SK-N-MC (cell line): ENCODE data around the gene RIMBP2.

Source experiments
- DNase-seq: peaks from one replicate; pipeline ENCODE4 v3.0.0-alpha.2; 2011; ENCODE audit warnings: low read depth, low spot score
- H3K27ac ChIP-seq: fragments of 200-600 bp; sonication (generic); 2 replicates; pipeline ENCODE4 v1.5.1; 2016; ENCODE audit warnings: mixed run types
- H3K36me3 ChIP-seq: fragments of 200-600 bp; sonication (generic); 2 replicates; pipeline ENCODE4 v1.6.1; 2017; ENCODE audit warnings: antibody characterized with exemption, low read length, mixed read lengths; ENCODE audit not compliant: insufficient read depth
- H3K4me3 ChIP-seq: fragments of 200-600 bp; sonication (generic); 2 replicates; pipeline ENCODE4 v1.5.1; 2016
- H3K9ac ChIP-seq: fragments of 200-600 bp; sonication (generic); 2 replicates; pipeline ENCODE4 v1.8.0; 2017; ENCODE audit warnings: mixed run types, mixed read lengths; ENCODE audit not compliant: insufficient read length
- H3K9me3 ChIP-seq: fragments of 200-600 bp; sonication (generic); 2 replicates; pipeline ENCODE4 v1.6.1; 2017; ENCODE audit warnings: low read depth, mild to moderate bottlenecking, antibody characterized with exemption, low read length, moderate library complexity, mixed read lengths
- EZH2 ChIP-seq: fragments of 200-600 bp; sonication (generic); IDR thresholded peaks from one replicate; pipeline ENCODE4 v1.6.1; 2017; ENCODE audit warnings: antibody characterized with exemption
- FOXP2 ChIP-seq: optimal IDR thresholded peaks from 2 replicates; pipeline ENCODE3; 2011; ENCODE audit warnings: mild to moderate bottlenecking, moderate library complexity; ENCODE audit not compliant: insufficient read depth; ENCODE audit errors: extremely low read length, control extremely low read depth
- POLR2AphosphoS5 ChIP-seq: IDR thresholded peaks from 2 replicates; pipeline ENCODE4 v1.6.1; 2012; ENCODE audit warnings: mild to moderate bottlenecking, low read depth, low read length, borderline replicate concordance

RIMBP2 gene

GRCh38 chr12:130572553-130572952 lies 143.5 kb downstream of the RIMBP2 start:
- DNase-seq = no peak

DNA sequence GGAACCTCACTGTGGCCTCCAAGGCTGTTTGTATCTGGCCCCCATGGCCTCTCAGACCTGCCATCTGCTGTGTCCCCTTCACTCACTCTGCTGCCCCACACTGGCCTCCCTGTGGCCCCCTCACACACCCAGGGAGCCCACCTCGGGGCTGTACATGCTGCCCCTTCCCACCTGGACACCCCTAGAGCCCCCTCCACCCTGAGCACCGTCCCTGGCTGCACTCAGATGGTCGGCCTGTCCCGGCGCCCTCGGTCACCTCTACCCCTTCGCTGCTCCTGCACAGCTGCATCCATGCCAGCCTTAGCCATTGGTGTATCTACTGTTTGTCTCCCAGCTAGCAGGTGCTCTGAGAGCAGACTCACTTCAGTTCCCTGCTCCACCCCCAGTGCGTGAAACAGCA lies 144.4 kb downstream of the RIMBP2 start:
- Histone ChIP-seq H3K27ac (no peak overlapping the region), H3K9me3 (no peaks in the 10 kb centered on the region)

More at GRCh38 chr12:130572553-130572952, 143.5 kb downstream of the RIMBP2 start:
- H3K36me3 ChIP-seq = no peaks in the 10 kb centered on the region
- TF ChIP-seq FOXP2 = no peak
- no peak for TF ChIP-seq EZH2
- no peak for TF ChIP-seq POLR2AphosphoS5
- H3K4me3 ChIP-seq = no peak overlapping the region
- no peak overlapping the region for H3K9ac ChIP-seq
- H3K9me3 ChIP-seq = no peaks in the 10 kb centered on the region
- no peak overlapping the region for H3K27ac ChIP-seq

GRCh38 chr12:130571089-130571488 lies 145.0 kb downstream of the RIMBP2 start:
- TF ChIP-seq FOXP2 (no peak), POLR2AphosphoS5 (no peak), EZH2 (no peak)
- Histone ChIP-seq H3K36me3 (no peaks in the 10 kb centered on the region), H3K9ac (no peak overlapping the region), H3K9me3 (no peaks in the 10 kb centered on the region), H3K27ac (no peak overlapping the region), H3K4me3 (no peak overlapping the region)
- DNase-seq = no peak

More for the DNA sequence above, 144.4 kb downstream of the RIMBP2 start:
- no peak for TF ChIP-seq EZH2
- TF ChIP-seq FOXP2 = no peak
- TF ChIP-seq POLR2AphosphoS5 = no peak
- no peaks in the 10 kb centered on the region for H3K36me3 ChIP-seq
- H3K4me3 ChIP-seq = no peak overlapping the region
- no peak overlapping the region for H3K9ac ChIP-seq
- DNase-seq = no peak

DNA sequence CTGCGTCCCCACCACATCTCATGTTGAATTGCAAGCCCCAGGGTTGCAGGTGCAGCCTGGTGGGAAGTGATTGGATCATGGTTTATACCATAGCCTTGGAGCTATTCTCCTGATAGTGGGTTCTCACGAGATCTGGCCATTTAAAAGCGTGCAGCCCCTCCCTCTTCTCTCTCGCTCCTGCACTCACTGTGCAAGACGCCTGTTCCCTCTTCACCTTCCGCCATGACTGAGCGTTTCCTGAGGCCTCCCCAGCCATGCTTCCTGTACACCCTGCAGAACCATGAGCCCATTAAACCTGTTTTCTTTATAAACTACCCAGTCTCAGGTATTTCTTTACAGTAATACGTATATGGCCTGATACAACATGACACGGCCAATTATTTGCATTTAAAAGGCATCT lies 146.6 kb downstream of the RIMBP2 start:
- no peak for DNase-seq
- Histone ChIP-seq H3K27ac (no peak overlapping the region), H3K9ac (no peak overlapping the region), H3K4me3 (no peak overlapping the region), H3K9me3 (no peaks in the 10 kb centered on the region), H3K36me3 (no peaks in the 10 kb centered on the region)
- no peak for TF ChIP-seq FOXP2

GRCh38 chr12:130568501-130568900 lies 147.6 kb downstream of the RIMBP2 start:
- Histone ChIP-seq H3K36me3 (no peaks in the 10 kb centered on the region), H3K9me3 (no peaks in the 10 kb centered on the region), H3K4me3 (no peak overlapping the region), H3K27ac (no peak overlapping the region), H3K9ac (no peak overlapping the region)
- no peak for DNase-seq
- no peak for TF ChIP-seq FOXP2
- TF ChIP-seq POLR2AphosphoS5 = no peak
- TF ChIP-seq EZH2 = no peak

- H3K27ac ChIP-seq = no peak overlapping the region
Observed at GRCh38 chr12:130568041-130568440, 148.1 kb downstream of the RIMBP2 start.

DNA sequence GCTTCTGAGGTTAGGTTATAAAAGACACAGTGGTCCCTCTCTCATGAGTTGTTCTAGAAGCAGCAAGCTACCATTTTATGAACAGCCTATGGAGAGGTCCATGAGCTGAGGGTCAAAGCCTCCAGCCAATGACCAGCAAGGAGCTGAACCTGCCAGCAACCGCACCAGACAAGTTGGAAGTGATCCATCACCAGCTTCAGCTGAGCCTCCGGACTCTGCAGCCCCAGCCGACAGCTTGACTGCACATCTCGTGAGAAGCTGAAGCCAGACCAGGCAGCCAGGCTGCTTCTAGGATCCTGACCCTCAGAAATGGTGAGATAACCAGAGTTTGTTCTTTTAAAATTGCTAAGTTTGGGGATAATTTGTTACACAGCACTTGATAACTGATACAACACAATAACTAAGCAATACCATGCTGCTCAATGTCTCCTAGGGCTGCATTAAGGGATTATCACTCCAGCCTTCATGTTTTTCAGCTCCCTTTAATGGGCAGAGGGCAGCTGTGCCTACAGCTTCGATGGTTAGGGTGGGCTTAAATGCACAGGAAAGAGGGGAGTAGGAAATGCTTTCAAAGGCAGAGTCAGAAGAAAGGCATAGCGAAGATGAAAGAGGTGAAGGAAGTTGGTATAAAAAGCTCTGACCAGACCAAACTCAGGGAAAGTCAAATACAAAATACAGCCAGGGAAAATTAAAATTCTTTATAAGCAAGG lies 149.5 kb downstream of the RIMBP2 start:
- TF ChIP-seq FOXP2 = no peak
- TF ChIP-seq POLR2AphosphoS5 = no peak
- TF ChIP-seq EZH2 = no peak

More at GRCh38 chr12:130568041-130568440, 148.1 kb downstream of the RIMBP2 start:
- Histone ChIP-seq H3K9me3 (no peaks in the 10 kb centered on the region), H3K9ac (no peak overlapping the region), H3K36me3 (no peaks in the 10 kb centered on the region), H3K4me3 (no peak overlapping the region)
- DNase-seq = no peak
- no peak for TF ChIP-seq EZH2
- no peak for TF ChIP-seq POLR2AphosphoS5
- TF ChIP-seq FOXP2 = no peak

GRCh38 chr12:130565189-130565588 lies 150.9 kb downstream of the RIMBP2 start:
- H3K4me3 ChIP-seq = no peak overlapping the region
- no peaks in the 10 kb centered on the region for H3K9me3 ChIP-seq
- no peaks in the 10 kb centered on the region for H3K36me3 ChIP-seq
- no peak for DNase-seq
- no peak overlapping the region for H3K9ac ChIP-seq
- TF ChIP-seq POLR2AphosphoS5 (no peak), EZH2 (no peak), FOXP2 (no peak)
- H3K27ac ChIP-seq = no peak overlapping the region

More for the DNA sequence above, 149.5 kb downstream of the RIMBP2 start:
- no peak for DNase-seq
- no peaks in the 10 kb centered on the region for H3K9me3 ChIP-seq
- H3K27ac ChIP-seq = no peak overlapping the region
- no peak overlapping the region for H3K9ac ChIP-seq
- no peaks in the 10 kb centered on the region for H3K36me3 ChIP-seq
- no peak overlapping the region for H3K4me3 ChIP-seq

DNA sequence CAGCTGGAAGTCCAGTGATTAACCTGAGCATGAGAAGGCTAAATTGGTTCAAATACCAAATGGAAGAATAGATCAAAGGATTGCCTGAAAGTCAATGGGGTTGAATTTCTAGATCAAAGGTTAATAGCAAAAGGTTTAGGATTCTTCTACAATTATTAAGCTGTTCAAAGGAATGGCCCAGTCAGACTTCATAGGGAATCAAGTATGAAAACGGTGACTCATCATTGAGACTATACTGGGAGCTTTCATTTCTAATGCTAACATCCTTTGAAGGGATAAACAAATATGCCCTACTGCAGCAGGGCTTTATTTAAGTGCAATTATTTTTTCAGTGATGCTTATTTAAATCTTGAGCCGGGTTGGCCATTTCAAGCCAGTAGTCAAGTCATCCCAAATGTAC lies 152.8 kb downstream of the RIMBP2 start:
- H3K9me3 ChIP-seq = no peaks in the 10 kb centered on the region
- no peak for DNase-seq
- no peaks in the 10 kb centered on the region for H3K36me3 ChIP-seq
- H3K4me3 ChIP-seq = no peak overlapping the region
- TF ChIP-seq EZH2 = no peak
- TF ChIP-seq FOXP2 = no peak
- H3K27ac ChIP-seq = no peak overlapping the region
- no peak overlapping the region for H3K9ac ChIP-seq
